GM19351 (cell line): Measurements from ENCODE around the gene PPAT.

Experiments
- ATAC-seq: cut with Tn5 transposase; IDR thresholded peaks from one replicate; pipeline ENCODE4 v1.9.1; 2021; ENCODE audit warnings: mild to moderate bottlenecking, moderate library complexity; ENCODE audit not compliant: unreplicated experiment

Gene PPAT

DNA sequence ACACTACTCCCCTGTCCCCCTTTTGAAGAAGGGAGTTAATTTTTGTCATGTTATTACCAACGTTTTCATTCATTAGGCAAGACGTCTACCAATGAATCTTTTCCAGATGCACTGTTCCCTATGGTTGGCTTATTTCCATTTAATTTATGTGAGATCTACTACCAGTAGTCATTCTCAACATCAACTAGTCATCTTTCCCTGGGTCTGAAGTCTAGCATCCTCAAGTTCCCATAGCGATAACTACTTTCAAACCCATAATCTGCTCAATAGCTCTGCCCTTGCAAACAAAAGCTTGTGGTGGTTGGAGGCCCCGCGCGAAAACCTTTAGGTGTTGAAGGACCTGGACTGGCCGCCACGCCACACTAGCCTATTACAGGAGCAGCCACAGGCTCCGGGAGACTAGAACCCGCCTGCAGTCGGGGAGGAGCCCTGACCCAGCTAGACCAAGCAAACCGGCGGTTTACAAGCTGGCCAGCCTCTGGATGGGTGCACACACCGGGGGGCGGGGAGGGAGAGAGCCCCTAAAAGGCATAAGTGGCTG is 746 bp downstream of the PPAT start:
- peak; percentile 26 for ATAC-seq

DNA sequence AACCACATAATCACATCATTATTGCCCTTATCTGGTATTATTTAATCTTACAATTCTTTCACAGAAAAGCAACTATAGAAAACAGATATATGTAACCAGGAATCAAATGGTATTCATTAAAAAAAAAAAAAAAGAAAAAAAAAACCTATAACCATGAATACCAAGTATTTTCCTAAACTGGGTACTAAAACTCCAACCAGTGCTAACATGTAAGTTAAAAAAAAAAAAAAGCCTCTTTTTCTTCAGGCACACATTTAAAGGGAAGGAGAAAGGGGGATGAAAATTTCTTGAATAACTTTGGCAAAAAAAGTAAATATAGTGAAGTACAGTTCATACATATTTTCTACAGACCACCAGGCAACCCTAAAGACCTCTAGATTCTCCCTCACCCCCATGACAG is 2.1 kb downstream of the PPAT start:
- ATAC-seq = no peak

DNA sequence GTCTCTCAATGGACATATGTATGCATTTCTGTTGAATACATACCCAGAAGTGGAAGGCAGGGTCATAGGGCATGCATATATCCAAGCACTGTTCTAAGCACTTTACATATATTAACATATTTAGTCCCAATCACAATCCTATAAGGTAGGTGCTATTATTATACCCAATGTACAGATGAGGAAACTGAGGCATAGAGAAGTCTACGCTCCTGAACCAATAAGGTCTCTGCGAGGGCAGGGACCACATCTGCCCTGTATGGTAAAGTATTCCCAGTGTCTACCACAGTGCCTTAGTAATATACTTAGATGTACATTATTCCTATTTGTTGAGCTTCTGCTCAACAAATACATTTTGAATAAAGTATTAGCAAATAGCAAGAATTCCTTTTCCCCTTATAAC is 5.2 kb downstream of the PPAT start:
- no peak for ATAC-seq

DNA sequence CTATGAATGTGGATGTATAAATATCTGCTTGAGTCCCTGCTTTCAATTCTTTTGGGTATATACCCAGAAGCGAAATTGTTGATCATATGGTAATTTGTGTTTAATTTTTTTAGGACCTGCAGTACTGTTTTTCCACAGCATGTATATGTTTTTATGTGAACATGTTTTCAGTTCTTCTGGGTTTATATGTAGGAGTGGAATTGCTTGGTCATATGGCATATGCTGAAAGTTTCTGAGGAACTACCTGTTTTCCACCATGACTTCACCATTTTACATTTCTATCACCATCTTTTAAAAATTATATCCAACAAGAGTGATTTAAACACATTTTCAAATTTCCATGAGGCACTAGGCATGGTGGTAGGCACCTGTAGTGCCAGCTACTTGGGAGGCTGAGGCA is 8.2 kb downstream of the PPAT start:
- no peak for ATAC-seq

DNA sequence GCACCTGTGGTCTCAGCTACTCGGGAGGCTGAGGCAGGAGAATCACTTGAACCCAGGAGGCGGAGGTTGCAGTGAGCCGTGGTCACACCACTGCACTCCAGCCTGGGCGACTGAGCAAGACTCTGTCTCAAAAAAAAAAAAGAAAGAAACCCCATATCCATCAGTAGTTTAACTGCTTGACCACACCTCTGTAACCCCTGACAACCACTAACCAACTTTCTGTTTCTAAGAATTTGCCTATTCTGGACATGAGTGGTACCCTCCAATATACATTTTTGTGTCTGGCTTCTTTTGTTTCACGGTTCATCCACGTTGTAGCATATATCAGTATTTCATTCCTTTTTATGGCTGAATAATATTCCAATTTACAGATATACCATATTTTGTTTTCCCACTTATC is 9.1 kb downstream of the PPAT start:
- ATAC-seq = peak; percentile 90

DNA sequence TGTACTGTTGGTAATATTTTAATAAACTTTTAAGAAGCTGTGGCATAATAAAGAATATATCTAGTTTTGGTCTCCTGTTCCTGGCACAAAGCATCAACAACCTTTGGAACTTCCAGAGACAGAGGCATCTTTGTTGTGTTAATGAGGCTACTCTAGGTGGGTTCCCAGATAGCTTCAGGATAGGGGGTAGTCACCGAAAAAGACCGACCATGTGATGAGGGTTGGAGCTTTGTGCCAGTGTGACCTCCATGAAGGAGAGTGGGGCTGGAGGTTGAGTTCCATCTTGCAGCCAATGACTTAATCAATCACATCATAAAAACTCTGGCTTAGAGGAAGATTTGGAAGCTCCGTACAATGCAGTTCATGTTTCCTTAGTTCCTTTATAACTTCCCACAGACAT is 9.9 kb downstream of the PPAT start:
- no peak for ATAC-seq

DNA sequence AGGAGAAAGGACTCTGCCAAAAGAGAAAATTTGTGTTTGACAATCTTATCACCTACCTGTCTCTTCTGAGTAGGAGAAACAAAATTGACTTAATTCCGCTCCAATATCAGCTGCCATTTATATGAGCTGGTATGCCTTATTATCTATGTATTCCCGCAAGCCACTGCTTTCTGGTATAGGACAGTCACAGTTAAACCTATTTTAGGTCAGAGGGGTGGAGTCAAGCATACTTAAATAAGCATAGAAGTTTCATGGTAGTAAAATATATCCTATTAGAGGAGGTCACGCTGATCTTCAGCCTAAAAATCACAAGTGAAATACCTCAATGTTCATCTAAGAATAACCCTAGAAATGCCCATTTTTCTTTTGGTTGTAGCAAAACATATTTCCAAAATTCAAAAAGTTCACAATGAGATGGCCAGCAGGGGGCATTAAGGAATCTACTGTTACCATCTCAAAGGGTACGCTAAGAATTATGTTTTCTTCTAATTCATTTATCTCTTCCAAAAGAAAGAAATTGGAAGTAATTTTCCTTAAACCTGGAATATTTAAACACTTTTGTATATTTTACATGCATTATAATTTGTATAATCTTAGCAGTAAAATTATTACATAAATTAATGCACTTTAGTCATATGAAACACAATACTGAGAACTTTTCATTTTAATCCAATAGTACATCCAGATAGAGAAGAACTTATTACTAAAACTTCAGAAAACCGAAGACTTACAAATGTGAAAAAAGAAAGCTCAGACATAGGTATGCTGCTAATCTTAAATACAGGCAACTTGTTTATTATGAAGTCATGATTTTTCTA is 10.5 kb downstream of the PPAT start:
- peak; percentile 32 for ATAC-seq

DNA sequence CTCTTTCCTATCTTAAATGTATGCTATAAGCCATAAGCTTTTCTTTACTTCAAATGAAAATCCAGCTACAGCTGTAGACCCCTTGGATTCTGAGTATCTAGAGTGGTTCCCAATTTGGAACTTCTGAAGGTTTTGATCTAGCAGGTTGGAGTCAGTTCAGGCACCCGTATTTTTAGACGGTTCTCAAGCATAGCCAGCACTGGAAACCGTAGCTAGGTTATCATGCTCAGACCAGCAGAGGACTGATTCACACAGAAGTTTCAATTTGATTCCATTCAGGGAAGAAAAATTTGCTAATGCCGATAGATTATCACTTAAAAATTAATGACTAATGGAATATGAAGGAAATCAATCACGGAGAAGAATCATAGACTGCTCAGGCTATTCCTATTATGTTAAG is 11.2 kb downstream of the PPAT start:
- no peak for ATAC-seq

DNA sequence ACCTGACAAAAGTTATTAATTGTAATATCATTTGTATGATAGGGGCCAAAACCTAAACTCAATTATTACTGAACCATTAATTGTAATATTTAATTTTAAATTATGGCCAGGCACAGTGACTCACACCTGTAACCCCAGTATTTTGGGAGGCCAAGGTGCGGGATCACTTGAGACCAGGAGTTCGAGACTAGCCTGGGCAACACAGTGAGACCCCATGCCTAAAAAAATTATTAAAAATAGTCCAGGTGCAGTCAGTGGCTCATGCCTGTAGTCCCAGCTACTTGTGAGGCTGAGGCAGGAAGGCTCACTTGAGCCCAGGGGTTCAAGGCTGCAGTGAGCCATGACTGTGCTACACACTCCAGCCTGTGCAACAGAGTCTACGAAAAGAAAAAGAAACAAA is 18.0 kb downstream of the PPAT start:
- no peak for ATAC-seq

DNA sequence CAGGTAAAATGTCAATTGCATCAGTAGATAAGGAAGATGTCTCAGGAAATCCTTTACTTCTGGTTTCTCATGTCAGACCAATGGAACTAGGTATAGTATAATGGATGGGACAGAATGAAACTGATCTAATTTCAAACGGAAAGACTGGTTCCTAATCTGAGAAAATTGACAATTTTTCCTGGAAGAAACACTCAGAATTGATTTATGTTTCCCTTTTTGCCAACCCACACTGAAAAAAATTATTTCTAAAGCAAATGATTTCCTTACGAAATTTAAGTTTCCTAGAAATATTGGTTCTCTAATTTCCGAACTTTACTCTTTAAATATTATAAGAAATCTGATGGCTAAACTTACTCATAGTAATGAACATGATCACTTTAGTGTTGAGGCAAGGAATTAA is 19.1 kb downstream of the PPAT start:
- no peak for ATAC-seq

DNA sequence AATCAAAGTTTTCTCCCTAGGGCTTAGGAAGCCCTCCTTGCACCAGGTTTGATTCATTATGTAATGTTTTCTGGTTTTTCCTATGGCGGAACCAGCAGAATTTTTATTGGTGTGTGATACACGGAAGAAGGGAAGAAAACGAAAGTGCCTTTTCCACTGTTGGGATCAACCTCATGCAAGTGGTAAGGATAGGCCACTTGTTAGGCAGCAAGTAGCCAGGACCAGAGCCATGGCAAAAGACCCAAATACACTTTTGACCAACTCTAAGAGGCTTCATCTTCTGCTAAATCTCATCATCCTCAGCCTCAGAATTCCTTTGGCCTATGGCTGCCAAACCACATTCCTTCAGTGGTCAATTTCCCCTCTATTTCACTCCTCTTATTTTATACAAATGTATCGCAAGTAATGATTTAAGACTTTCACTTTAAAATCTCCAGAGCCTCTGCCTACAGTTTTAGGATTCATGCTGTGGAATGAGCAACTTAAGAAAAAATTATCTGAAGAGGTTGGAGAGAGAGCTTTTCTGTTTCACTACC is 21.2 kb downstream of the PPAT start:
- no peak for ATAC-seq

DNA sequence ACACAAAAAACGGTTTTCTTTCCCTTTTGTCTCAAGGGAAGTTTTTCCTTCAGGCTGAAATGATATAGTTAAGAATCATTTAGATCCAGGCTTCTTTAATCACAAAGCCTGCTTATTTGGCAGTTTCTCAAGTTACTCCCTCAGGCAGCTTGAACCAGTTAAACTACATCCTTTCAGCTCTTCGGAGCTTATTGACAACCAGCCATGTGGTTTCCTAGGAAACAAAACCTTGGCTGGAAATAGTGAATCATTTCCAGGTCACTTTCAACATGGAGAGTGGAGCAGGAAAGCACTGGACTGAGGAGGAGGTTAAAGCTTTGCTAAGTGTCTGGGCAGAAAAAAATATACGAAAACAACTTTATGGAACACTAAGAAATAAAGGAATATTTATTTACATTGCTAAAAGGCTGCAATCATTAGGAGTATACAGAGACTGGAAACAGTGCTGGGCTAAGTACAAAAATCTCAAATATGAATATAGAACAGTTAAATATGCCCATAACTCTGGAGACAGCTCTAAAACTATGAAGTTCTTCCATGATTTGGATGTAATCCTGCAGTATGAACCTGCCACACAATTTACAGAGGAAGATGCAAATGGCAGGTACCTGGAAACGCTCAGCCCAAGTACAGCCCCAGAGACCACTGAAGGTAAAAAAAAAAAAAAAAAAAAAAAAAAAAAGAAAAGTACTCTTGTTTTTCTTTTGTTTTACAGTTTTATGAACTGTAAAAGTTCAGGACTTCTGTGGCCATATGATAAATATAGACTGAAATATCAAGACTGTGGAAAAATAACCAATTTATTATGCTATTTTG is 25.0 kb downstream of the PPAT start:
- ATAC-seq = no peak

DNA sequence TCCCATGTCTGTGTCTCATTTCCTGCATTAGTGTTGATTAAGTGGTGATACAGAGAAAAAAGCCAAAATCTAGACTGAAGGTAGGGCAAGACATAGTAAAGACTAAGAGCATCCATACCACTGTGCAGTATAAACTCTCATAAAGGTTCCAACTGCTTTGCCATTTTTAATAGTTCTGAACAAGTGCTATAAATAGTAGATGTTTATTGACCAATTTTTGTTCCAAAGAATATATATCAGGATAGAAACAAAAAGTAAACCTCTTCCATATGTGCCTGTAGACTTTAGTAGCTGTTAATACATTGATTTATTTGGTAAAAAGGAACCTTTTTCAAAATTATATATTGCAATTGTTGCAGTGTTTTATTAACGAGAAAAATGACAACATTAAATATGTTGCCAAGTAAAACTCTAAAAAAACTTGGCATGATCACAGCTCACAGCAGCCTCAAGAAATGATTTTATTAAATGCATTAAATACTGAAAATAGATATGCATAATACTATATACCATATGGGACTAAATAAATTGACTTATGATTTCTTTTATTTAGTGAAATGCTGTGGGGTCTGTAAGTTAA is 25.8 kb downstream of the PPAT start:
- ATAC-seq = no peak

DNA sequence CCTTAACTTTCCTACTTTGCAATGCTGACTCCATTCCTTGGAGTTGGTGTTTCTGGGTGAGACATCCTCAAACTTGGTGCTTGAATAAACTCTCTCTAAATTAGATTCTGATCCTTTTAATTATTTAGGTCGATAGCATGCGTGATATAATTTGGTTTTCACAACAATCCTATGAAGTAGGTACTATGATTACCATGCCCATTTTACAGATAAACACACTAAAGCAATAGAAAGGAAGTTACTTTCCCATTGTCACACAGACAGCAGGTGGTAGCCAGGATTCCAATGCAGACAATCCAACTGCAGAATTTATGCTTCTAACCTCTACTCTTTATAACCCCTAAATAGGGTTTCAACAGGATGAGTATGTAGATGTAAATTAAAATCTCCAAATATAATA is 26.4 kb downstream of the PPAT start:
- ATAC-seq = no peak

DNA sequence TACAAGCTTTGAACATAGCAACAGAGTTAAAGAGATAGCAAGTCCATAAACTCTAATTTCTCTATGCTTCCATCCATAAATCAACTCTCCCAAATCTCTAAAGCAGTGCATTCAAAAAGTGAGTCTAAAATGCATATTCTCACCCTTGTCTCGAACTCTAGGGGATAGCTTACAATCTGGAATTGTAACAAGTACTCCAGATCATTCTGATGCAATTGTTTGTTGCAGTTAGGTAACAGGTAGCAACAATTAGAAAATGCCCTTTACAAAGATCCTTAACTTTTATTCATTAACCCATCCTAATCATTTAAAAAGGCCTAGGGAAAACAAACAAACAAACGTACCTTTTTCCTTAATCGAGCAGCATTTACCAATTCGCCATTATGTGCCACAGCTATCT is 29.3 kb downstream of the PPAT start:
- no peak for ATAC-seq

DNA sequence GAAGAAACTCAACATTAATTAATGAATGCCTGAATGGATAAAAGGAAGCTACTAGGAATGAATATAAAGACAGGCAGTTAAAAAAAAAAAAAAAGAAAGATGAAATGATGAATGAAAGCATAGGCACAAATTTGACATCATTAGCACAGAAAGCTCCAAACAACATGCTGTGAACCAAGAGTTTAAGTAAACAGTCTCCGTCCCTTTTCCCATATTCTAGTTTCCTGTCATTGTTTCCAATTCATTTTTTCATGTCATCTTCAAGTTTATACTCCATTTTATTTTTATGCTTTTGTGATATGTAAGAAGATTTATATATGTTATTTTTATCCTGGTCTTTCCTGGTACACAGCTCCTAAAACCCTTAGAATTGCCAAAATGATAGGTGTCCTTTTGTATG is 30.4 kb downstream of the PPAT start:
- ATAC-seq = no peak

DNA sequence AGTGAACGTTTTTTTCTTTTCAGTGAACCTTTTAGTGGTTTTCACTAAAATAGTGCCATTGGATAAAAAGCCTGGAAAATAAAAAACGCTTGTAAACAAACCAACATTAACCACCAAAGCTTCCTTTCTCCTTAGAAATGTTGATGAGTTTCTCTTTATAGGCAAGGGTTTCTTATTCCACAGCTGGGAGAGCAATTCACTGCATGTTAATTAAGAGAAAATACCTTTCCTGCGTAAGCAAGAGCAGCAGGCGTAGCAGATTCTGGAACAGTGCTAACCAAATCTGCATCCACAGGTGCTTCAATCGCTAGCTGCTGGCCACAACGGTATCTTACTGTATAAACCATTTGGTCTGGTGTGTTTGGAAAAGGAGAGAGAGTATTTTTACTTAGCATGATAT is 34.9 kb downstream of the PPAT start:
- no peak for ATAC-seq

DNA sequence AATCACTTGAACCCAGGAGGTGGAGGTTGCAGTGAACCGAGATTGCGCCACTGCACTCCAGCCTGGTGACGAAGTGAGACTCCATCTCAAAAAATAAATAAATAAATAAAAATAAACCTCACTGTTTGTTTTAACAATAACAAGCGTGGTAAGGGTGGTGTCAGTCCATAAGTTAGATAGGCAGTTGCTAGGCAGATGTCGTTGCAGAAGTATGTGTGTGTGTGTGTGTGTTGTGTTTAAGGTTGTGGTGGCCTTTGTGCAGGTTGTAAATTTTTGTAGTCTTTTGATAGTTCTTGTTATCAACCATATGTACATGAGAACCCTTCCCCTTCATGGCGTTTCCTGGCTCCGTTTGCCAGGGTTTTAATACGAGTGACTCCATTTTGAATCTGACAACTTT is 44.1 kb downstream of the PPAT start:
- no peak for ATAC-seq

DNA sequence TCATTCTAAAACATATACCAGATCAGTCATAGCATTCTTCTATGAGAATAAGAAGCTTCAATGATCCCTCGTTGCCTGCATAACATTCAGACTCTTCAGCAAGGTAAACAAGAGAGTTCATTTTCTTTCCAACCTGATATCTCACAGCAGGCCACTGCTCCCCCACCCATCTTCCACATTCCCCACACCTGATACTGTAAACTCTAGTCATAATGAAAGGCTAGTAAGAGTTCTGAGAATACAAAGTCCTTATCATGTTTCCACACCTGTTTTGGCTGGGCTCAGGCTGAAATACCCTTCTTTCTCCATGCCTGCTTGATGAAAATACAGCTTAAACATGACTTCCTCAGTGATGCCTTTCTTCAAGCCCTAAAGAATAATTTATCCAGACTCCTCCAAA is 45.9 kb downstream of the PPAT start:
- no peak for ATAC-seq

DNA sequence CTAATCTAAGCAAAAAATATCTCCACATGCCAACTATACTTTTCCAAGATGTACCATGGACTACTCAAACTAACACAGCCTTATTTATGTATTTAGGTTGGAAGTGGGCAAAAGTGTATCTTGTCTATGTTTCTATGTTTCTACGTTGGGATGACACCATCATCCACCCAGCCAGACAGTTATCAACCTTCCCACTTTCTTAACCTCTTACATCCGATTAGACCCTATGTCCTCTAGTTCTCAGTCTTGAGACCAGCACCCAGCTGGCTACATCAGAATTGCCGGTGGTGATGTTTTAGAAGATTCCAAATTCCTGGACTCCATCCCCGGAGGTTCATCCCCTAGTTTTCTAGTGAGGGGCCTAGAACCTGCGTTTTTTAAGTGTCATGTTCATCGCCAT is 47.1 kb downstream of the PPAT start:
- ATAC-seq = no peak
